BE2C (cell line): ENCODE data around the gene EIF4G3.
A peak's percentile ranks its signal among the peaks of the same experiment; 100 is the strongest.
"Not testable (repeated sequence)": the region's sequence is repeated elsewhere in the genome, so short reads cannot be mapped to it uniquely, and the experiment has no call there.

ENCODE experiments used
- DNase-seq: peaks from one replicate; pipeline ENCODE4 v3.0.0-alpha.2; 2020
- H3K27me3 ChIP-seq: fragments of 250-450 bp; sonication (Bioruptor Pico); 2 replicates; pipeline ENCODE4 v1.5.1; 2020; ENCODE audit warnings: mild to moderate bottlenecking
- H3K36me3 ChIP-seq: fragments of 250-450 bp; sonication (Bioruptor Pico); 2 replicates; pipeline ENCODE4 v1.5.1; 2020; ENCODE audit warnings: mild to moderate bottlenecking
- H3K4me1 ChIP-seq: fragments of 250-450 bp; sonication (Bioruptor Pico); 2 replicates; pipeline ENCODE4 v1.5.1; 2020
- H3K4me3 ChIP-seq: 2 replicates; pipeline ENCODE4 v1.5.1; 2011; ENCODE audit warnings: low read depth, low read length
- H3K9me3 ChIP-seq: fragments of 250-450 bp; sonication (Bioruptor Pico); 2 replicates; pipeline ENCODE4 v1.5.1; 2020
- CTCF ChIP-seq: IDR thresholded peaks from 2 replicates; pipeline ENCODE4 v1.5.1; 2012; ENCODE audit warnings: mild to moderate bottlenecking, low read depth, low read length

The EIF4G3 gene

GRCh38 chr1:21216835-21217811 lies 40.4 kb upstream of the EIF4G3 start:
- Histone ChIP-seq H3K9me3 (no peaks in the 10 kb centered on the region), H3K36me3 (peaks cover 9% of the 10 kb centered on the region), H3K4me3 (no peak overlapping the region), H3K27me3 (no peaks in the 10 kb centered on the region), H3K4me1 (no peaks in the 10 kb centered on the region; the same call in 1 of the 2 replicates)
- DNase-seq: peak; percentile 49
- peak; percentile 65 for TF ChIP-seq CTCF

DNA sequence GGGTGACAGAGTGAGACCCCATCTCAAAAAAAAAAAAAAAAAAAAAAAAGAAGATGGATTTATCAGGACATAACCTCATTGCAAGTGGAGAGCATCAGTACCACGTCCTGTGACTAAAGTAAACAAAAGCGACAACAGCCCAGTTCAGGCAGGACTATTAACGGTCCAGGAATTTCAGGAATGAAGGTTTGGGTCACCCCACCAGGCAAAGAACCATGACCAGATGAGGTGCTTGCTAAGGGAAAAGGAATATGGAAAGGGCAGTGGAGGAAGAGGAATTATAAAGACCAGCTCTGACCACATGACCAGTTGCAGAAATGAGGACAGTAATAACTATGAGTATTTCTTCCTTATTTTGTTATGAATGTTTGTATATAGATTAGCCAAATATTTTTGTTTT lies 35.4 kb upstream of the EIF4G3 start:
- Histone ChIP-seq H3K27me3 (no peaks in the 10 kb centered on the region), H3K4me1 (no peaks in the 10 kb centered on the region), H3K4me3 (no peak overlapping the region), H3K36me3 (no peaks in the 10 kb centered on the region), H3K9me3 (no peaks in the 10 kb centered on the region)
- TF ChIP-seq CTCF: no peak
- DNase-seq: no peak

- H3K4me3 ChIP-seq, DNase-seq, H3K27me3 ChIP-seq, H3K36me3 ChIP-seq, H3K9me3 ChIP-seq, H3K4me1 ChIP-seq: not testable (repeated sequence)
Measured at GRCh38 chr1:21208137-21208700, 31.5 kb upstream of the EIF4G3 start.

- no peak for DNase-seq
- TF ChIP-seq CTCF: no peak
- Histone ChIP-seq H3K27me3 (no peaks in the 10 kb centered on the region), H3K9me3 (no peaks in the 10 kb centered on the region), H3K36me3 (no peaks in the 10 kb centered on the region), H3K4me1 (no peaks in the 10 kb centered on the region), H3K4me3 (no peak overlapping the region)
Measured at GRCh38 chr1:21206117-21206516, 29.4 kb upstream of the EIF4G3 start.

DNA sequence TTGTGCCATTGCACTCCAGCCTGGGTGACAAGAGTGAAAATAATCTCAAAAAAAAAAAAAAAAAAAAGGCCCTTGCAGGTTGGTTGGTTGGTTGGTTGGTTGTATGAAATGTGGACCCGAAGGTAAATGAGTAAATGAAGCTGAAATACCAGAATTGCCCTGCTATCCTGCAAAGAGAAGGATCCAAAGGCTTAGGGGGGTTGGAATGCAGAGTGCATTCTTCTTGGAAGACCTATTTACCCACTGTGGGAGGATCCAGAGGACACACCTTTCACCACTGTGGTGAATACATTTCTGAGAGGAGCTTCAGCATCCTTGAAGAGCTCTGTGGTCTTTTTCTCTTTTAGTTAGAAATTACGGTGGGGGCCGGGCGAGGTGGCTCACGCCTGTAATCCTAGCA lies 28.7 kb upstream of the EIF4G3 start:
- no peaks in the 10 kb centered on the region for H3K4me1 ChIP-seq
- no peaks in the 10 kb centered on the region for H3K27me3 ChIP-seq
- TF ChIP-seq CTCF: no peak
- no peak for DNase-seq
- H3K4me3 ChIP-seq: no peak overlapping the region
- H3K36me3 ChIP-seq: no peaks in the 10 kb centered on the region
- H3K9me3 ChIP-seq: no peaks in the 10 kb centered on the region

- Histone ChIP-seq H3K4me1 (no peaks in the 10 kb centered on the region), H3K4me3 (no peak overlapping the region), H3K36me3 (no peaks in the 10 kb centered on the region), H3K27me3 (no peaks in the 10 kb centered on the region), H3K9me3 (no peaks in the 10 kb centered on the region)
- no peak for TF ChIP-seq CTCF
- DNase-seq: no peak
Measured at GRCh38 chr1:21201650-21202049, 25.0 kb upstream of the EIF4G3 start.

DNA sequence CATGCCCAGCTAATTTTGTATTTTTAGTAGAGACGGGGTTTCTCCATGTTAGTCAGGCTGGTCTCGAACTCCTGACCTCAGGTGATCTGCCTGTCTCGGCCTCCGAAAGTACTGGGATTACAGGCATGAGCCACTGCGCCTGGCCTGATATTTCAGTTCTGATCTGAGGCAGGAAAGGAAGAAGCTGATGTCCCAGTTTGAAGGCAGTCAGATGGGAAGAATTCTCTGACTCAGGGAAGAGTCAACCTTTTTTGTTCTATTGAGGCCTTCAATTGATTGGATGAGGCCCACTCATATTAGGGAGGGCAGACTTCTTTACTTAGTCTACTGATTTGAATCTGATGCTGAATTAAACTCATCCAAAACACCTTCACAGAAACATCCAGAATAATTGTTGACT lies 24.5 kb upstream of the EIF4G3 start:
- not testable (repeated sequence) for H3K36me3 ChIP-seq, DNase-seq, H3K9me3 ChIP-seq, H3K4me3 ChIP-seq, H3K4me1 ChIP-seq, H3K27me3 ChIP-seq
